Measurements from ENCODE around the gene KCNQ5. TPM values are rescaled to one million over a fixed set of nuclear protein-coding genes. Genes with fewer than 3 reads are reported as not detected.

KCNQ5 gene
- total RNA-seq, 4 donors from 2014 or later, result 1.1 to 14.6 (median 9.0) TPM

DNA sequence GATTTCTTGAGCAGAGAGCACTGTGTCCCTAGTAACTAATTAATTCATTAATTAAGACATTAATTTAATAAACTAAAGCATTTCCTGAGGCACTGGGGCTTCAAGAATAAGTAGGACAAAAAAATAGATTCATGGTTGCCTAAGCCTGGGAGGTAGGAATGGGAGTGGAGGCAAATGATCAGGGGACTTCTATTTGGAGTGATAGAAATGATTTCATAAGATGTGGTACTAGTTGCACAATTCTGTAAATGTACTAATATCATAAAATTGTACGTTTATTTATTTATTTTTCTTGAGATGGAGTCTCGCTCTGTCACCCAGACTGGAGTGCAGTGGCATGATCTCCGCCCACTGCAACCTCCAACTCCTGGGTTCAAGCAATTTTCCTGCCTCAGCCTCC is 316.2 kb downstream of the KCNQ5 start:
- Histone ChIP-seq H3K4me1 (no peaks in the 10 kb centered on the region), H3K36me3 (no peaks in the 10 kb centered on the region), H3K27ac (no peak overlapping the region), H3K4me3 (replicated peaks in 1 of 3) (no peak overlapping the region), H3K27me3 (no peaks in the 10 kb centered on the region), H3K9me3 (no peaks in the 10 kb centered on the region)
- no peak for DNase-seq
- intact Hi-C loops (cut with DNase I), result no loop called here
- TF ChIP-seq POLR2A (IDR thresholded peaks at IDR 0.05), result no peak
- TF ChIP-seq CTCF (IDR thresholded peaks at IDR 0.05), result no peak
- 89 to 91% methylated on average over 3 of the region's 3 CpGs for WGBS, 2 donors

GRCh38 chr6:72939004-72939403 is 317.1 kb downstream of the KCNQ5 start:
- WGBS, 2 donors, result 84 to 90% methylated on average over 8 of the region's 8 CpGs
- intact Hi-C loops (cut with DNase I), result no loop called here

DNA sequence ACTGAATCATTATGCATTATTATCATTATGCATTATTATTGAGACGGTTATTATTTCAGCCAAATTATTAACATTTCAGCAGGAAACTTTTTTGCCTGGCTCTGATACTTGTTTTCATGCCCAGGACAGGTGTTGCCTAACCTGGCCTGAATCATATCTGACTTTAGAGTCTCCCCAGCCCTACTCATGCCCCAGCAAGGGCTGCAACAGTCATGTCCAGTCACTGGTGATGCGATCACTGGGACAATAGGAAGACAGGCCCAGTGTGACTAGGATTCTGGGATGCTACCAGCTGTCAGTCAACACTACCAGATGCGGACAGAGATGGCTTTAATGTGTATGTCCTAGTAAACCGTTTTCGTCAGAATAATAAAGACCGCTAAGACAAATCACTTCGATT is 318.4 kb downstream of the KCNQ5 start:
- Histone ChIP-seq H3K27ac (no peak overlapping the region), H3K4me1 (no peaks in the 10 kb centered on the region), H3K9me3 (no peaks in the 10 kb centered on the region), H3K4me3 (replicated peaks in 1 of 3) (no peak overlapping the region), H3K36me3 (no peaks in the 10 kb centered on the region), H3K27me3 (no peaks in the 10 kb centered on the region)
- intact Hi-C loops (cut with DNase I), result no loop called here
- DNase-seq, result no peak
- WGBS, 2 donors, result 95 to 97% methylated on average over 7 of the region's 7 CpGs
- TF ChIP-seq CTCF (IDR thresholded peaks at IDR 0.05), result no peak
- no peak for TF ChIP-seq POLR2A (IDR thresholded peaks at IDR 0.05)

More at GRCh38 chr6:72939004-72939403, 317.1 kb downstream of the KCNQ5 start:
- Histone ChIP-seq H3K4me1 (no peaks in the 10 kb centered on the region), H3K27ac (no peak overlapping the region), H3K36me3 (no peaks in the 10 kb centered on the region), H3K9me3 (no peaks in the 10 kb centered on the region), H3K27me3 (no peaks in the 10 kb centered on the region), H3K4me3 (replicated peaks in 1 of 3) (no peak overlapping the region)
- no peak for TF ChIP-seq CTCF (IDR thresholded peaks at IDR 0.05)
- TF ChIP-seq POLR2A (IDR thresholded peaks at IDR 0.05), result no peak
- no peak for DNase-seq

DNA sequence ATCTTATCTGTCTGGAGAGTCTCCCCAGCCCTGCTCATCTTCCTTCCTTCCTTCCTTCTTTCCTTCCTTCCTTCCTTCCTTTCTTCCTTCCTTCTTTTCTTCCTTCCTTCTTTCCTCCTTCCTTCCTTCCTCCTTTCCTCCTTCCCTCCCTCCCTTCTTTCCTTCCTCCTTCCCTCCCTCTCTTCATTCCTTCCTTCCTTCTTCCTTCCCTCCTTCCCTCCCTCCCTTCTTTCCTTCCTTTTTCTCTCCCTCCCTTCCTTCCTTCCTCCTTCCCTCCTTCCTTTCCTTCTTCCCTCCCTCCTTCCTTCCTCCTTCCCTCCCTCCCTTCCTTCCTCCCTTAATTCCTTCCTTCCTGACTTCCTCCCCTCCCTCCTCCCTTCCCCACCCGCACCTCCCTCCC is 319.4 kb downstream of the KCNQ5 start:
- Histone ChIP-seq H3K27ac (no peak overlapping the region), H3K9me3 (no peaks in the 10 kb centered on the region), H3K36me3 (no peaks in the 10 kb centered on the region), H3K4me1 (no peaks in the 10 kb centered on the region), H3K4me3 (replicated peaks in 1 of 3) (no peak overlapping the region), H3K27me3 (no peaks in the 10 kb centered on the region)
- intact Hi-C loops (cut with DNase I), result no loop called here
- DNase-seq, result no peak
- WGBS, 2 donors, result no CpG with 5 or more reads among the region's 1 CpG
- TF ChIP-seq CTCF (IDR thresholded peaks at IDR 0.05) (no peak), POLR2A (IDR thresholded peaks at IDR 0.05) (no peak)

DNA sequence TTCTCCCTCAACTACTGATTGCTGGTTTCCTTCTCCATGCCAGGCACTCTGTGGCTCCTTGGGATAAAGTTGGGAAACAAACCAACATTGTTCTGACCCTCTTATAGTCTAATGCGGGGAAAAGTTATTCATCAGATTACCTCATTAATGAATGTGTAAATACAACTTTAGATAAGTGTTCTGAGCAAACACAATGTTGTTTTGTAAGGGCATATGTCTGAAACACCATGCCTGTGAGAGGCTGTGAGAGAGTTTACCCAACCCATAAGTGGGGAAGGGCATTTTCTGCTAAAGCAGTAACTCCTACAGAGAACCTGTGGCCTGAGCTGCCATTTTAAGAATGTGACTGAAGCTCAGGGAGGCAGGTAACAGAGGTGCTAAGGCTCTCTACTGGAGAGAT is 319.9 kb downstream of the KCNQ5 start:
- intact Hi-C loops (cut with DNase I), result no loop called here
- WGBS, 2 donors, result 86 to 88% methylated on average over 1 of the region's 1 CpG
- Histone ChIP-seq H3K4me3 (replicated peaks in 1 of 3) (no peak overlapping the region), H3K27me3 (no peaks in the 10 kb centered on the region), H3K27ac (no peak overlapping the region), H3K9me3 (no peaks in the 10 kb centered on the region), H3K36me3 (no peaks in the 10 kb centered on the region), H3K4me1 (no peaks in the 10 kb centered on the region)
- TF ChIP-seq POLR2A (IDR thresholded peaks at IDR 0.05) (no peak), CTCF (IDR thresholded peaks at IDR 0.05) (no peak)
- no peak for DNase-seq

Measured in thyroid gland (tissue), 4 donors.